PFSK-1 (cell line): ENCODE results near the gene ETV5.

Experiments used
- FOXP2 ChIP-seq: optimal IDR thresholded peaks from 2 replicates; pipeline ENCODE3; 2011; ENCODE audit warnings: borderline replicate concordance, control low read depth, inconsistent platforms; ENCODE audit not compliant: insufficient read depth; ENCODE audit errors: extremely low read length, extremely low read depth
- POLR2AphosphoS5 ChIP-seq: IDR thresholded peaks from 2 replicates; pipeline ENCODE4 v1.6.1; 2012; ENCODE audit warnings: low read depth, mild to moderate bottlenecking, control low read depth, low read length, moderate library complexity
- REST ChIP-seq, 2 experiments: IDR thresholded peaks; 2 replicates each; pipeline versions ENCODE4 v1.6.1 to v1.8.0; 2011 to 2012; ENCODE audit warnings: low read depth in 2 of 2, low read length in 2 of 2, control low read depth in 1 of 2, inconsistent platforms in 1 of 2, mild to moderate bottlenecking in 1 of 2, moderate library complexity in 1 of 2; ENCODE audit not compliant: insufficient read depth in 1 of 2
- SIN3A ChIP-seq: IDR thresholded peaks from 2 replicates; pipeline ENCODE4 v1.6.1; 2012; ENCODE audit warnings: mild to moderate bottlenecking, low read length, moderate library complexity, borderline replicate concordance; ENCODE audit not compliant: insufficient read depth
- TAF1 ChIP-seq: IDR thresholded peaks from 2 replicates; pipeline ENCODE4 v1.6.1; 2012; ENCODE audit warnings: low read length, control low read depth, borderline replicate concordance; ENCODE audit not compliant: insufficient read depth

ETV5 gene

GRCh38 chr3:186059192-186059591 is 49.7 kb downstream of the ETV5 start:
- 0 out of 2 replicates have a peak, but pooled peaks have one; percentile 61 for TF ChIP-seq POLR2AphosphoS5
- TF ChIP-seq FOXP2 = no peak

- TF ChIP-seq POLR2AphosphoS5 (no peak), SIN3A (no peak), REST (IDR thresholded peaks at IDR 0.05; ENCODE audit: insufficient read depth in 1 of 2, low read depth in 2 of 2, low read length in 2 of 2) (no peak)
These were observed 50.7 kb downstream of the ETV5 start for GRCh38 chr3:186058225-186058624.

- TF ChIP-seq REST (IDR thresholded peaks at IDR 0.05; ENCODE audit: insufficient read depth in 1 of 2, low read depth in 2 of 2, low read length in 2 of 2) (no peak), FOXP2 (no peak), POLR2AphosphoS5 (no peak), SIN3A (no peak), TAF1 (no peak)
These were observed 51.3 kb downstream of the ETV5 start for GRCh38 chr3:186057594-186057993.

- TF ChIP-seq POLR2AphosphoS5 = peak; percentile 11; the same call in 1 of the 2 replicates
- TF ChIP-seq SIN3A = no peak
- no peak for TF ChIP-seq TAF1
These were observed 54.0 kb downstream of the ETV5 start for GRCh38 chr3:186054792-186055352.

- peak; percentile 49; the same call in 1 of the 2 replicates for TF ChIP-seq POLR2AphosphoS5
- TF ChIP-seq SIN3A = no peak
These were observed 54.7 kb downstream of the ETV5 start for GRCh38 chr3:186053954-186054791.

GRCh38 chr3:186052096-186052840 is 56.6 kb downstream of the ETV5 start:
- TF ChIP-seq FOXP2 (no peak), REST (IDR thresholded peaks at IDR 0.05; ENCODE audit: insufficient read depth in 1 of 2, low read depth in 2 of 2, low read length in 2 of 2) (no peak), TAF1 (no peak), SIN3A (no peak), POLR2AphosphoS5 (no peak; the same call in 1 of the 2 replicates)
